ENCODE results near the gene OR2C1.

Gene OR2C1

GRCh38 chr16:3400779-3401688 lies 45.3 kb downstream of the OR2C1 start, which contains the start of the genes ZNF174 and ZSCAN32:
ZNF174 (plus strand) TSS chr16:3401215; CDS start chr16:3402005, 790 bp downstream.
ZSCAN32 (minus strand) TSS chr16:3401004; CDS start chr16:3397557, 3,447 bp downstream.
- peak; percentile 98 to 100 for DNase-seq

DNA sequence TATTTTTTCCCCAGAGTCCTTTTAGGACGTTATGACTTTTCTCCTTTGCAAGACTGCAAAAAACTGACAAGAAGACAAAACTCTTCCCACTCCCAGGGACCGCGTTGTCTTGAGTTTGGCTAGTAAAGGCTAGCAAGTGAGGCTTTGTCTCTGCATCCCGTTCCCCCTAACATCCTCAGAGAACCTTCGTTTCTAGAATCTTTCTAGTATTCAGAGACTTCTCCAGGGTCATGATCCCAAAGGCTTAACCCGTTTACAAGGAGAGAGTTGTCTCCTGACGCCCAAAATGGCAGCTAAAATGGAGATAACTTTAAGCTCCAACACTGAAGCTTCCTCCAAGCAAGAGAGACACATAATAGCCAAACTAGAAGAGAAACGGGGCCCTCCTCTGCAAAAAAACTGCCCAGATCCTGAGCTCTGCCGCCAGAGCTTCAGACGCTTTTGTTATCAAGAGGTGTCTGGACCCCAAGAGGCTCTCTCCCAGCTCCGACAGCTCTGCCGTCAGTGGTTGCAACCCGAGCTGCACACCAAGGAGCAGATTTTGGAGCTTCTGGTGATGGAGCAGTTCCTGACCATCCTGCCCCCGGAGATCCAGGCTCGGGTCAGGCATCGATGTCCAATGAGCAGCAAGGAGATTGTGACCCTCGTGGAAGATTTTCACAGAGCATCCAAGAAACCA lies 46.2 kb downstream of the OR2C1 start:
- DNase-seq, result no peak
